ENCODE measurements around the gene FAM149A. TPM values are rescaled to one million over a fixed set of nuclear protein-coding genes. Genes with fewer than 3 reads are reported as not detected.

Gene FAM149A
- total RNA-seq, 4 donors from 2014 or later, result 0.77 to 18.9 (median 17.7) TPM

DNA sequence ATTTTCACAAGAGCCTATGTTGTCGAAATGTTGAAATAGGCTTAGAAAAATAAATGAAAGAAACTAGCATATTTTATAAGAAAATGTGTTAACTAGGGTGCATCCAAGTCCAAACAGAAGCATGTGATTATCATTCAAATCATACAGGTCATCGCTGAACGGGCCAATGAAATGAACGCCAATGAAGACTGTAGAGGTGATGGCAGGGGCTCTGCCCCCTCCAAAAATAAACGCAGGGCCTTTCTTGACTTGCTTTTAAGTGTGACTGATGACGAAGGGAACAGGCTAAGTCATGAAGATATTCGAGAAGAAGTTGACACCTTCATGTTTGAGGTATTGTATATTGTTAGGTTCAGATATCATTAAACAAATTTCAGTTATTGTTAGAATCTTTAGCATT, 96.5 kb downstream of the FAM149A start:
- H3K27ac ChIP-seq, result no peak overlapping the region
- TF ChIP-seq, protein P1, sequence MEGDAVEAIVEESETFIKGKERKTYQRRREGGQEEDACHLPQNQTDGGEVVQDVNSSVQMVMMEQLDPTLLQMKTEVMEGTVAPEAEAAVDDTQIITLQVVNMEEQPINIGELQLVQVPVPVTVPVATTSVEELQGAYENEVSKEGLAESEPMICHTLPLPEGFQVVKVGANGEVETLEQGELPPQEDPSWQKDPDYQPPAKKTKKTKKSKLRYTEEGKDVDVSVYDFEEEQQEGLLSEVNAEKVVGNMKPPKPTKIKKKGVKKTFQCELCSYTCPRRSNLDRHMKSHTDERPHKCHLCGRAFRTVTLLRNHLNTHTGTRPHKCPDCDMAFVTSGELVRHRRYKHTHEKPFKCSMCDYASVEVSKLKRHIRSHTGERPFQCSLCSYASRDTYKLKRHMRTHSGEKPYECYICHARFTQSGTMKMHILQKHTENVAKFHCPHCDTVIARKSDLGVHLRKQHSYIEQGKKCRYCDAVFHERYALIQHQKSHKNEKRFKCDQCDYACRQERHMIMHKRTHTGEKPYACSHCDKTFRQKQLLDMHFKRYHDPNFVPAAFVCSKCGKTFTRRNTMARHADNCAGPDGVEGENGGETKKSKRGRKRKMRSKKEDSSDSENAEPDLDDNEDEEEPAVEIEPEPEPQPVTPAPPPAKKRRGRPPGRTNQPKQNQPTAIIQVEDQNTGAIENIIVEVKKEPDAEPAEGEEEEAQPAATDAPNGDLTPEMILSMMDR (IDR thresholded peaks at IDR 0.05), result no peak
- TF ChIP-seq POLR2A (IDR thresholded peaks at IDR 0.05), result no peak

DNA sequence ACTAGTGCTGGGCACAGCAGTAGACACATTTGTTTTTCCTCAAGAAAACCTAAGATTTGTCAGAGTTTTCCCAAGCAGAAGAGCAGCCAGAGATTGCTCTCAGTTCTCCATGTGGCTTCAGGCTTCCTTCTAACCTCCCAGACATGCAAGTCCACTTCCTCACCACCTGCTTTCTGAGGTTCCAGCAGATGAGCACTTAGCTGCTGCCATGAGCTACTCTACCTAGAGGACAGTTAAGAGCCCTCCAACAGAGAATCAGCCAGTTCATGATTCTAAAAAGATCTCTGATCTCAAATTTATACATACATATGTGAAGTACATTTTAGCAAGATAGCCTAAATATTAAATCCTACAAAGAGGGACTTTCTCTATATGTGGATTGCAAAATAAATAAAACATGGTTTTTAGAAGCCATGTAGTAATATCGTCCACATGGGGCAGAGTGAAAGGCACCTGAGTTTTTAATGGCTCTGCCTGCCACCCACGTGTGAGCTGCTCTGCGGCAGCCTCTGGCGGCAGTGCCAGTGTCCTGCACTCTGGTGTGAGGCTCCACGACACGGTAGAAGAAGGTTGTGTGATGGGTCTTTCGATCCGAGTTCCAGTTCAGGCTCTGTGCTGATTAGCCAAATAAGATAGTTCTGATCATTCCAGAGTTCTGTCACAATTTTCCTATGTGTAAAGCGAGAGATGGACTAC, 97.2 kb downstream of the FAM149A start:
- Histone ChIP-seq H3K27ac (no peak overlapping the region), H3K27me3 (no peaks in the 10 kb centered on the region)
- intact Hi-C loops (cut with DNase I; ENCODE audit: low total_unique reads), result no loop called here

More for the DNA sequence above, 96.5 kb downstream of the FAM149A start:
- intact Hi-C loops (cut with DNase I; ENCODE audit: low total_unique reads), result no loop called here
- Histone ChIP-seq H3K27me3 (no peaks in the 10 kb centered on the region), H3K4me3 (no peak overlapping the region), H3K9me3 (no peaks in the 10 kb centered on the region), H3K4me1 (no peaks in the 10 kb centered on the region), H3K36me3 (no peaks in the 10 kb centered on the region)
- DNase-seq, result no peak

DNA sequence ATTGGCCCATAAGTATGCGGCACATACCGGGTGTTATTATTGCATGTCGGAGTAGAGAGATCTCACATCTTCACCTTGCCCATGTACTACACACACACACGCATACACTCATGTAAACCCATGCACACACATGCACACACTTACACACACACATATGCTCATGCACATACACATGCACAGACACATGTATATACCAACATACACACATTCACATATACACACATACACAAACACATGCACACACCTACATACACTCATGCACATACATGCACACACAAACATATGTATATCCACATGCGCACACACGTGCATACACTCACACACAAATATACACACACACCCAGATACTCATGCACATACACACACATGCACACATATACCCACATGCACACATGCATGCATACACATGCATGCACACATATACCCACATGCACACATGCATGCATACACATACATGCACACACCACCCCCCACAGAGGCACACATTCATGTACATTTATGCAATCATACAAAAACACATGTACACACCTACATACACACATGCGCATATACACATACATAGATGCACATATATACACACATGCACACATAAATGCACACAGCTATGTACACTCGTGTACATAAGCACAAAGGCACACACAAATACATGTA, 98.1 kb downstream of the FAM149A start:
- H3K4me3 ChIP-seq, result no peak overlapping the region
- H3K27me3 ChIP-seq, result no peaks in the 10 kb centered on the region
- no peaks in the 10 kb centered on the region for H3K36me3 ChIP-seq
- no peaks in the 10 kb centered on the region for H3K9me3 ChIP-seq
- intact Hi-C loops (cut with DNase I; ENCODE audit: low total_unique reads), result no loop called here
- TF ChIP-seq POLR2A (IDR thresholded peaks at IDR 0.05), result no peak
- TF ChIP-seq, protein P1 (IDR thresholded peaks at IDR 0.05), result no peak
- H3K4me1 ChIP-seq, result no peaks in the 10 kb centered on the region
- H3K27ac ChIP-seq, result no peak overlapping the region
- DNase-seq, result no peak

More for the DNA sequence above, 97.2 kb downstream of the FAM149A start:
- H3K4me3 ChIP-seq, result no peak overlapping the region
- DNase-seq, result no peak
- no peak for TF ChIP-seq POLR2A (IDR thresholded peaks at IDR 0.05)
- TF ChIP-seq, protein P1 (IDR thresholded peaks at IDR 0.05), result peak in 3 of 4 experiments; percentile 37 to 65 (median 64)
- no peaks in the 10 kb centered on the region for H3K36me3 ChIP-seq
- H3K9me3 ChIP-seq, result no peaks in the 10 kb centered on the region
- H3K4me1 ChIP-seq, result no peaks in the 10 kb centered on the region

DNA sequence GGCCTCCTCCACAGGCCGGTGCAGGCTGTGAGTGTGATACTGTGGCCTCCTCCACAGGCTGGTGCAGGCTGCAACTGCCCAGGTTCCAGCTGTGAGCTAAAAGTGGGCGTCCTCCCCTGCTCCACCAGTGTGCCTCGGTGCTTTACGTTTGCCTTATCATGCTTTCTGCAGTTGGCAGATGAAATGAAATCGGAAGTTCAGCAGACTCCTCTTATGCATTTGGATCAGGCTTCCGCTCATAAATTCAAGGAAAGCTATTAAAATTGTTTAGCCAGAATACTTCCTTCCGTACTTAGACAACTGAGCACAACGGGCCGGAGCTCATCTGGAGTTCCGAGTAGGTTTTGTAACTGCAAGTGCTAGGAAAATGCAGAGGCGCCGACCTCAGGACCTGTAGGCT, 98.9 kb downstream of the FAM149A start:
- Histone ChIP-seq H3K27me3 (no peaks in the 10 kb centered on the region), H3K4me1 (no peaks in the 10 kb centered on the region), H3K9me3 (no peaks in the 10 kb centered on the region), H3K4me3 (peak overlapping the region in 1 of 2 donors; percentile 26), H3K36me3 (no peaks in the 10 kb centered on the region), H3K27ac (peak overlapping the region in 1 of 2 donors; percentile 66)
- TF ChIP-seq, protein P1 (IDR thresholded peaks at IDR 0.05), result no peak
- TF ChIP-seq POLR2A (IDR thresholded peaks at IDR 0.05), result no peak
- DNase-seq, result peak in 1 of 2 donors; percentile 32
- intact Hi-C loops (cut with DNase I; ENCODE audit: low total_unique reads), result no loop called here

DNA sequence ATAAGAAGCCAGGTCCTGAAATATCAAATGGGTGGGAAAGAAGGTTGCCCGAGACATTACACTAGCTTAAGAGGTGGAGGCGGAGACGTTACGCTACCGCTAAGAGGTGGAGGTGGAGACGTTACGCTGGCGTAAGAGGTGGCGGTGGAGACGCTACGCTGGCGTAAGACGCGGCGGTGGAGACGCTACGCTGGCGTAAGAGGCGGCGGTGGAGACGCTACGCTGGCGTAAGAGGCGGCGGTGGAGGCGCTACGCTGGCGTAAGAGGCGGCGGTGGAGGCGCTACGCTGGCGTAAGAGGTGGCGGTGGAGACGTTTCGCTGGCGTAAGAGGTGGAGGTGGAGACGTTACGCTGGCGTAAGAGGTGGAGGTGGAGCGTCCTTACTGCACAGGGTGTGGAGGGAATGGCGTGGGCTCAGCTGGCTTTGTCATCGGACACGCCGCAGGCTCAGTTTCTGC, 99.6 kb downstream of the FAM149A start:
- Histone ChIP-seq H3K9me3 (no peaks in the 10 kb centered on the region), H3K4me3 (peak overlapping the region in 1 of 2 donors; percentile 26), H3K4me1 (no peaks in the 10 kb centered on the region), H3K27ac (peak overlapping the region in 1 of 2 donors; percentile 66), H3K36me3 (no peaks in the 10 kb centered on the region), H3K27me3 (no peaks in the 10 kb centered on the region)
- DNase-seq, result peak in 1 of 2 donors; percentile 50
- no peak for TF ChIP-seq POLR2A (IDR thresholded peaks at IDR 0.05)
- TF ChIP-seq, protein P1 (IDR thresholded peaks at IDR 0.05), result no peak
- intact Hi-C loops (cut with DNase I; ENCODE audit: low total_unique reads), result no loop called here
